ENCODE measurements around the gene ACOT7. TPM values are rescaled to one million over a fixed set of nuclear protein-coding genes. Genes with fewer than 3 reads are reported as not detected.

ACOT7 gene
- total and polyA plus RNA-seq, 2 donors (not counting 1 experiment from before 2014, with no cell fraction given), result 4.2 to 4.6 TPM

DNA sequence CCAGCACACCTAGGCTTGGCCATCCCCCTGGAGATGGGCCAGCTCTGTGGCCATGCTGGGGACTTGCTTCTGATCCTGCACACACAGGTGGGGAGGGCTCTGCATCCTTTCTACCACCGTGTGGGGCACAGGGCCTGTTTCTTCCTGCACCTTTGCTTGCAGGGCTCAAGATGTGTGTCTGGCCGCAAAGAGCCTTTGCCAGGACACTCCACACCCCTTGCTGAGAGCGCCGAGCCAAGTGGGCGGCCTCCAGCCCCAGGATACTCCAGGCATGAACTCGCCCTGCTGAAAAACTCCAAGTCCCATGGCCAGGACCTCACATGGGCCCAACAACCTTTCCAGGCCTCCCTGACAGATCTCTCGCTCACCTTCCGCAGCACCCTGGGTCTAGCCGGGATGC, 121.1 kb downstream of the ACOT7 start:
- Histone ChIP-seq H4K20me1 (ENCODE audit: control insufficient read depth, insufficient read depth, low read length, poor library complexity, severe bottlenecking) (no peaks in the 10 kb centered on the region), H3K36me3 (replicated peaks in 1 of 2; ENCODE audit: control extremely low read depth in 1 of 2, control insufficient read depth in 1 of 2, extremely low read depth in 1 of 2, insufficient read depth in 2 of 2, low read length in 1 of 2) (no peaks in the 10 kb centered on the region), H3K4me2 (replicated peaks; ENCODE audit: low read depth, low read length, poor library complexity, severe bottlenecking) (no peak overlapping the region), H3K9ac (ENCODE audit: low read length) (no peak overlapping the region), H3K27me3 (replicated peaks in 1 of 4; ENCODE audit: control extremely low read depth in 1 of 4, control insufficient read depth in 3 of 4, insufficient read depth in 4 of 4, low read length in 3 of 4) (no peaks in the 10 kb centered on the region), H3K27ac (ENCODE audit: low read length in 2 of 2) (no peak overlapping the region), H2AFZ (ENCODE audit: insufficient read depth, low read depth, low read length, poor library complexity, severe bottlenecking) (no peak overlapping the region), H3K9me3 (ENCODE audit: control extremely low read depth in 1 of 3, control insufficient read depth in 2 of 3, insufficient read depth in 1 of 3, low read length in 2 of 3) (no peaks in the 10 kb centered on the region), H3K4me3 (ENCODE audit: control extremely low read depth in 1 of 5, extremely low read depth in 1 of 5, insufficient read depth in 1 of 5, low read depth in 2 of 5, low read length in 4 of 5) (no peak overlapping the region), H3K4me1 (ENCODE audit: control insufficient read depth in 2 of 2, insufficient read depth in 2 of 2, low read length in 2 of 2) (no peaks in the 10 kb centered on the region), H3K79me2 (ENCODE audit: control insufficient read depth, insufficient read depth, low read length) (no peaks in the 10 kb centered on the region)
- Mint-ChIP-seq H3K9me3 (ENCODE audit: insufficient read depth) (no peaks in the 10 kb centered on the region), H3K4me3 (no peak overlapping the region), H3K27ac (no peak overlapping the region), H3K27me3 (no peaks in the 10 kb centered on the region), H3K4me1 (no peaks in the 10 kb centered on the region)
- WGBS (ENCODE audit: insufficient coverage), result 95% methylated on average over 9 of the region's 9 CpGs
- no peak for ATAC-seq (ENCODE audit: low read depth)
- ChIA-PET POLR2A (no interaction called here), CTCF (no interaction called here)
- intact Hi-C loops (cut with micrococcal nuclease), result no loop called here
- no peak for DNase-seq
- TF ChIP-seq EZH2 (IDR thresholded peaks at IDR 0.05; ENCODE audit: borderline replicate concordance, insufficient read depth, low read depth, low read length, poor library complexity, severe bottlenecking), result no peak
- TF ChIP-seq, protein P1, sequence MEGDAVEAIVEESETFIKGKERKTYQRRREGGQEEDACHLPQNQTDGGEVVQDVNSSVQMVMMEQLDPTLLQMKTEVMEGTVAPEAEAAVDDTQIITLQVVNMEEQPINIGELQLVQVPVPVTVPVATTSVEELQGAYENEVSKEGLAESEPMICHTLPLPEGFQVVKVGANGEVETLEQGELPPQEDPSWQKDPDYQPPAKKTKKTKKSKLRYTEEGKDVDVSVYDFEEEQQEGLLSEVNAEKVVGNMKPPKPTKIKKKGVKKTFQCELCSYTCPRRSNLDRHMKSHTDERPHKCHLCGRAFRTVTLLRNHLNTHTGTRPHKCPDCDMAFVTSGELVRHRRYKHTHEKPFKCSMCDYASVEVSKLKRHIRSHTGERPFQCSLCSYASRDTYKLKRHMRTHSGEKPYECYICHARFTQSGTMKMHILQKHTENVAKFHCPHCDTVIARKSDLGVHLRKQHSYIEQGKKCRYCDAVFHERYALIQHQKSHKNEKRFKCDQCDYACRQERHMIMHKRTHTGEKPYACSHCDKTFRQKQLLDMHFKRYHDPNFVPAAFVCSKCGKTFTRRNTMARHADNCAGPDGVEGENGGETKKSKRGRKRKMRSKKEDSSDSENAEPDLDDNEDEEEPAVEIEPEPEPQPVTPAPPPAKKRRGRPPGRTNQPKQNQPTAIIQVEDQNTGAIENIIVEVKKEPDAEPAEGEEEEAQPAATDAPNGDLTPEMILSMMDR (IDR thresholded peaks at IDR 0.05), result no peak

DNA sequence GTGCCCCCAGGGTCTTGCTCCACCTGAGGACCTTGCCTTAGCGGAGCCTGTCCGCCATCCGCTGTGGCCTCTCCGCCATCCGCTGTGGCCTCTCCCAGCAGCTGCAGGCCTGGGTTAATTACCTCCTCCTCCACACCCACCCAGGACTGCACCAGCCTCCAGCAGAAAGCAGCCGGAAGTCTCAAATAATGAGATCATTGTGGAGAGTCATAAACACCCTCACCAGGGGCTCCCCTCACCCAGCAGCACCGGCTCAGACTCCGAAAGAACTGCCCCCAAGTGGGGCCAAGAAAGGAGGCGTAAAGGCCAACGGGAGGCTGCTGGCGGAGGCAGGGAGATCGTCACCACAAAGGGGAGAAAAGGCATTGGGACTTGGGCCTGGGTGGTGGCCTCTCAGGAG, 122.0 kb downstream of the ACOT7 start:
- no peak overlapping the region for H3K4me3 ChIP-seq (ENCODE audit: control extremely low read depth in 1 of 5, extremely low read depth in 1 of 5, insufficient read depth in 1 of 5, low read depth in 2 of 5, low read length in 4 of 5)
- H3K4me1 ChIP-seq (ENCODE audit: control insufficient read depth in 2 of 2, insufficient read depth in 2 of 2, low read length in 2 of 2), result no peaks in the 10 kb centered on the region
- Mint-ChIP-seq H3K4me1 (no peaks in the 10 kb centered on the region), H3K27me3 (no peaks in the 10 kb centered on the region), H3K27ac (no peak overlapping the region), H3K9me3 (ENCODE audit: insufficient read depth) (no peaks in the 10 kb centered on the region), H3K4me3 (no peak overlapping the region)
- no peaks in the 10 kb centered on the region for H3K27me3 ChIP-seq (replicated peaks in 1 of 4; ENCODE audit: control extremely low read depth in 1 of 4, control insufficient read depth in 3 of 4, insufficient read depth in 4 of 4, low read length in 3 of 4)
- no peak overlapping the region for H2AFZ ChIP-seq (ENCODE audit: insufficient read depth, low read depth, low read length, poor library complexity, severe bottlenecking)
- DNase-seq (no peak), ATAC-seq (ENCODE audit: low read depth) (no peak)
- intact Hi-C loops (cut with micrococcal nuclease), result no loop called here
- H3K36me3 ChIP-seq (replicated peaks in 1 of 2; ENCODE audit: control extremely low read depth in 1 of 2, control insufficient read depth in 1 of 2, extremely low read depth in 1 of 2, insufficient read depth in 2 of 2, low read length in 1 of 2), result no peaks in the 10 kb centered on the region
- ChIA-PET POLR2A (no interaction called here), CTCF (no interaction called here)
- H3K9ac ChIP-seq (ENCODE audit: low read length), result no peak overlapping the region
- no peaks in the 10 kb centered on the region for H3K79me2 ChIP-seq (ENCODE audit: control insufficient read depth, insufficient read depth, low read length)
- TF ChIP-seq, protein P1 (IDR thresholded peaks at IDR 0.05), result no peak
- no peak for TF ChIP-seq EZH2 (IDR thresholded peaks at IDR 0.05; ENCODE audit: borderline replicate concordance, insufficient read depth, low read depth, low read length, poor library complexity, severe bottlenecking)
- H4K20me1 ChIP-seq (ENCODE audit: control insufficient read depth, insufficient read depth, low read length, poor library complexity, severe bottlenecking), result no peaks in the 10 kb centered on the region
- no peaks in the 10 kb centered on the region for H3K9me3 ChIP-seq (ENCODE audit: control extremely low read depth in 1 of 3, control insufficient read depth in 2 of 3, insufficient read depth in 1 of 3, low read length in 2 of 3)
- 95% methylated on average over 12 of the region's 12 CpGs for WGBS (ENCODE audit: insufficient coverage)
- H3K4me2 ChIP-seq (replicated peaks; ENCODE audit: low read depth, low read length, poor library complexity, severe bottlenecking), result no peak overlapping the region
- no peak overlapping the region for H3K27ac ChIP-seq (ENCODE audit: low read length in 2 of 2)
